Glutamatergic neuron (in vitro differentiated cells): ENCODE measurements around the gene MMP25. TPM values are rescaled to one million over a fixed set of nuclear protein-coding genes. Genes with fewer than 3 reads are reported as not detected.
"Not testable (repeated sequence)": the region's sequence is repeated elsewhere in the genome, so short reads cannot be mapped to it uniquely, and the experiment has no call there.

Experiments
- DNase-seq: peaks from one replicate; pipeline ENCODE4 v3.0.0; 2022
- H3K27ac Mint-ChIP-seq: one replicate; pipeline ENCODE4 v1.8.0; 2020; ENCODE audit warnings: mild to moderate bottlenecking, mixed read lengths, inconsistent platforms; ENCODE audit not compliant: unreplicated experiment
- H3K27me3 Mint-ChIP-seq: one replicate; pipeline ENCODE4 v1.8.0; 2020; ENCODE audit warnings: mild to moderate bottlenecking, moderate library complexity, mixed read lengths, inconsistent platforms; ENCODE audit not compliant: unreplicated experiment
- H3K36me3 Mint-ChIP-seq: one replicate; pipeline ENCODE4 v1.8.0; 2020; ENCODE audit warnings: mild to moderate bottlenecking, mixed read lengths, inconsistent platforms; ENCODE audit not compliant: unreplicated experiment
- H3K4me1 Mint-ChIP-seq: one replicate; pipeline ENCODE4 v1.8.0; 2020; ENCODE audit warnings: mild to moderate bottlenecking, low read depth, mixed read lengths, inconsistent platforms; ENCODE audit not compliant: unreplicated experiment
- H3K4me3 Mint-ChIP-seq: one replicate; pipeline ENCODE4 v1.8.0; 2020; ENCODE audit warnings: mild to moderate bottlenecking, mixed read lengths, inconsistent platforms; ENCODE audit not compliant: unreplicated experiment
- H3K9me3 Mint-ChIP-seq: one replicate; pipeline ENCODE4 v1.8.0; 2020; ENCODE audit warnings: mild to moderate bottlenecking, moderate library complexity, mixed read lengths, inconsistent platforms; ENCODE audit not compliant: unreplicated experiment
- CTCF ChIP-seq: fragments of 200-600 bp; sonication (generic); IDR thresholded peaks from one replicate; pipeline ENCODE4 v1.5.0; 2021; ENCODE audit not compliant: partially characterized antibody, unreplicated experiment
- total RNA-seq: library from RNA; stranded (reverse); fragmentation: NEBNext Ultra II Directional; extraction: Animal tissue kit (Norgen Biotek cat#: 25700); gene quantifications from one replicate; pipeline ENCODE4 v1.2.1, GENCODE V29; 2021; ENCODE audit not compliant: unreplicated experiment

MMP25 gene
- total RNA-seq, 1 donor from 2014 or later = not detected

GRCh38 chr16:3075523-3075915, 29.2 kb downstream of the MMP25 start:
- peaks cover 2% of the 10 kb centered on the region for H3K9me3 Mint-ChIP-seq
- H3K27me3 Mint-ChIP-seq = peaks cover 8% of the 10 kb centered on the region
- no peak overlapping the region for H3K27ac Mint-ChIP-seq

GRCh38 chr16:3075946-3076345, 29.6 kb downstream of the MMP25 start:
- not testable (repeated sequence) for H3K27ac Mint-ChIP-seq, H3K4me3 Mint-ChIP-seq, H3K4me1 Mint-ChIP-seq, H3K9me3 Mint-ChIP-seq, DNase-seq, H3K36me3 Mint-ChIP-seq
- peaks cover 11% of the 10 kb centered on the region for H3K27me3 Mint-ChIP-seq

More at GRCh38 chr16:3075523-3075915, 29.2 kb downstream of the MMP25 start:
- DNase-seq = no peak
- no peaks in the 10 kb centered on the region for H3K36me3 Mint-ChIP-seq
- H3K4me3 Mint-ChIP-seq = no peak overlapping the region
- TF ChIP-seq CTCF = no peak
- H3K4me1 Mint-ChIP-seq = peaks cover 5% of the 10 kb centered on the region

GRCh38 chr16:3076577-3076976, 30.2 kb downstream of the MMP25 start:
- Mint-ChIP-seq H3K4me3 (no peak overlapping the region), H3K36me3 (peaks cover 5% of the 10 kb centered on the region), H3K9me3 (peaks cover 2% of the 10 kb centered on the region), H3K4me1 (peaks cover 5% of the 10 kb centered on the region), H3K27ac (no peak overlapping the region), H3K27me3 (peaks cover 10% of the 10 kb centered on the region)
- TF ChIP-seq CTCF = no peak
- no peak for DNase-seq

GRCh38 chr16:3080024-3080423, 33.7 kb downstream of the MMP25 start:
- Mint-ChIP-seq H3K4me1 (no peaks in the 10 kb centered on the region), H3K27me3 (peaks cover 8% of the 10 kb centered on the region), H3K27ac (no peak overlapping the region), H3K9me3 (peaks cover 1% of the 10 kb centered on the region), H3K36me3 (peaks cover 5% of the 10 kb centered on the region), H3K4me3 (no peak overlapping the region)
- DNase-seq = no peak
- no peak for TF ChIP-seq CTCF

- DNase-seq, H3K27ac Mint-ChIP-seq, H3K4me1 Mint-ChIP-seq, H3K9me3 Mint-ChIP-seq, H3K27me3 Mint-ChIP-seq, H3K36me3 Mint-ChIP-seq, H3K4me3 Mint-ChIP-seq: not testable (repeated sequence)
Observed at GRCh38 chr16:3081957-3082356, 35.6 kb downstream of the MMP25 start.

GRCh38 chr16:3083408-3083807, 37.0 kb downstream of the MMP25 start:
- H3K9me3 Mint-ChIP-seq, DNase-seq: not testable (repeated sequence)

GRCh38 chr16:3084491-3084890, 38.1 kb downstream of the MMP25 start:
- H3K27ac Mint-ChIP-seq = no peak overlapping the region
- H3K27me3 Mint-ChIP-seq = peaks cover 5% of the 10 kb centered on the region
- H3K4me1 Mint-ChIP-seq = peaks cover 8% of the 10 kb centered on the region
- peaks cover 5% of the 10 kb centered on the region for H3K36me3 Mint-ChIP-seq
- H3K4me3 Mint-ChIP-seq = no peak overlapping the region
- TF ChIP-seq CTCF = no peak
- DNase-seq = no peak
- peaks cover 7% of the 10 kb centered on the region for H3K9me3 Mint-ChIP-seq

More at GRCh38 chr16:3083408-3083807, 37.0 kb downstream of the MMP25 start:
- H3K27me3 Mint-ChIP-seq, H3K27ac Mint-ChIP-seq, H3K36me3 Mint-ChIP-seq, H3K4me1 Mint-ChIP-seq, H3K4me3 Mint-ChIP-seq: not testable (repeated sequence)
